Mucosa of gallbladder (tissue), 1 donor: ENCODE measurements around the gene MINDY3. TPM values are rescaled to one million over a fixed set of nuclear protein-coding genes. Genes with fewer than 3 reads are reported as not detected.
"Not testable (repeated sequence)": the region's sequence is repeated elsewhere in the genome, so short reads cannot be mapped to it uniquely, and the experiment has no call there.

Source experiments
- DNase-seq: peaks from one replicate; pipeline ENCODE4 v3.0.0-alpha.2; 2020; ENCODE audit warnings: low spot score
- total RNA-seq: library from RNA; stranded (reverse); gene quantifications from one replicate; pipeline ENCODE4 v1.2.1, GENCODE V29; 2021
- donor health status: DM: no; HTN: no; CAD: no.

The MINDY3 gene
- 20.4 TPM for total RNA-seq

DNA sequence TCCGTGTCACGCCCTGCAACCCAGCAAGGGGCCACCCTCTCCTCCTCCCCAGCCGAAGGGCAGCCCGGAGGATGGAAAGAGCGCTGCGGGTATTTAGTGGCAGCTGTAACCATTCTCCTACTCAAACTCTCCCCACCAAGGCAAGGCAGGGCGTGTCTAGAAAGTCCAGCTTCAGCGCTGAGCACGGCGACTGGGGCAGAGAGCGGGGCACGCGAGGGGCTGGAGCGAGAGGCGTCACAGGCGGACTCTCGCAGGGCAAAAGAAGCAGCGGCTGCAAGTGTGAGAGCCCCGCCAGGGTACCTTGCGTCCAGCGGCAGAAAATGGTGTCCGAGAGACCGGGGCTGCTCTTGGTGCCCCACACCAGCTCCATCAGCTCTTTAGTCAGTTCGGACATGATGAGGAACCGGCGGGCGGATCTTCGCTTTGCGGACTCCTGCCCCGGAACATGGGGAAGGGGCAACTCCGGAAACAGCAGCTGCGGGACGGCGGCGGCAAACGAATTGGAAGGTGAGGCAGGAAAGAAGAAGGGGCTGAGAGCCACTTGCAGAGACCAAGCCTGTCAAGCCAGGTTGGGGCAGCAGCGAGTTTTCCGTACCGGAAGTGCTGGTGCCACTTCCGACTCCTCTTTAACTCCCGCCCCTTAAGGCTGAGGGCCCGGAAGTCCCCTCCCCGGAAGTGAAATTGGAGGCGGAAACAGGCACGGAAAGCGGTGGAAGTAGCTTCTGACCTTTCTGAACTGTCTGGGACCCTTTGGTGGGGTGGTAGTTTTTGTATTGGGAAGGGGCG lies at the start of gene MINDY3:
Gene MINDY3 (minus strand): TSS at position 602 of the 786 bp plus-strand sequence. CDS start 208 bp downstream, at position 394.
- peak; percentile 80 for DNase-seq

GRCh38 chr10:15901889-15902288 lies 41.6 kb upstream of the MINDY3 start:
- no peak for DNase-seq

DNA sequence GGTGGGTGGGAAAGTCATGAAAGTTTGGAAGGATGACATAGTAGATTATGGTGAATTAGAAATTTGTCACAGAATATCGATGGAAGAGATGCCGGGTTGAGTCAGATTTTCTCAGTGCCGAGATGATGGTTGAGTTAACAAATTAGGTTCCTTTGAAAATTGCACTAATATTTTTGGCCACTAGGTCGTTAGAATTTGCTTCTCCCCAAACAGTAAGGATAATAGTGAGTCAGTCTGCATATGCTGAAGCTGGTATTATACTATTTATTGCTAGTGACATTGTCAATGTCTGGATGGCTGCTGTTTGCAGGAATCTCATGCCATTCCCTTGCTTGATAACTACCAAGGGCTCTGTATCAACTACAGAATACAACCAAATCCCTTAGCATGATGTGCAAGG lies 37.7 kb upstream of the MINDY3 start:
- DNase-seq: no peak

- DNase-seq: no peak
These were observed 37.0 kb upstream of the MINDY3 start for GRCh38 chr10:15897287-15897686.

DNA sequence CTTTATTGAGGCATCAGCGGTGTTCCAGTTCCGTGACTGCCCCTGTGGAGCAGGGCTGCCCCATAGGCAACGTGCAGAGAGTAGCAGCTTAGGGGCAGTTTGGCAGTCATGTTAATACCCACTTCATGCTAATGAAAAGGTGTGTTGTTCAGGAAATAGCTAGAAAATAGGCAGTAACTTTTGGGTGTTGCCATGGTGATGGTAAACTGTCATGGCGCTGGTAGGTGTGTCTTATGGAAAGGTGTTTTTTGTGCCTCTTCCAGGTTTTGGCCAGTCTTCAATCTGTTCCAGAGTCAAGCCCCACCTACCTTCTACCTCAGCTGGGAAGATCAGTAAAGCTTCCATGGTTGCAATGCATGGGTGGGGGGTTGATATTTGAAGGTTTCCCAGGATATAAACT lies 36.3 kb upstream of the MINDY3 start:
- no peak for DNase-seq

DNA sequence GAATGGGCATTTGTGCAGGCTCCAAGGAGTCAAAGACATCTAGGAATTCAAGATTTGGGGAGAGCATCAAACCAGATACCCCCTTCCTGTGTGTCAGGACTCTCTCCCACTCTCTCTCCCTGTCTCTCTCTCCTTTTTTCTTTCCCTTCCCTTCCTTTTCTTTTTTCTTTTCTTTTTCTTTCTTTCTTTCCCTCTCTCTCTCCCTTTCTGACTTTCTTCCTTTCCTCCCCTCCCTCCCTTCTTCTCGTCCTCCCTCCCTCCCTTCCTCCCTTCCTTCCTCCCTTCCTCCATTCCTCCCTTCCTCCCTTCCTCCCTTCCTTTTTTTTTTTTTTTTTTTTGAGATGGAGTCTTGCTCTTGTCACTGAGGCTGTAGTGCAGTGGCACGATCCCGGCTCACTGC lies 24.1 kb upstream of the MINDY3 start:
- no peak for DNase-seq

DNA sequence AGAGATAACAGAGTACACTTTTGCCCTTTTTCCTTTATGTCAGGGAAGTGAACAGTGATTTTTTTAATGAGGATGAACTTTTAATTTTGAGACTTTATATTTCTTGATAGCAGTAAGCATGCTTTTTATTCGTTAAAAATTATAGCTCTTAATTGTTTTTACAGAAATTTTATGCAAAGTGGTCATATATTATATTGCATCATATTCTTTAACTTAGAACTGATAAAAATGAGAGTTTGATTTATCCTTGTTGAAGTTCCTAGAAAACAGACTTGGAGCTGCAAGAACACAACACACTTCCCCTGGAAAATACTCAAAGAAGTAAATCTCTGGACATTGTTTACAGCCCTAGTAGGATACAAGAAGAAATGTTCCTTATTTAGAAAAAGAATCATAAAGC lies 21.2 kb upstream of the MINDY3 start:
- no peak for DNase-seq

DNA sequence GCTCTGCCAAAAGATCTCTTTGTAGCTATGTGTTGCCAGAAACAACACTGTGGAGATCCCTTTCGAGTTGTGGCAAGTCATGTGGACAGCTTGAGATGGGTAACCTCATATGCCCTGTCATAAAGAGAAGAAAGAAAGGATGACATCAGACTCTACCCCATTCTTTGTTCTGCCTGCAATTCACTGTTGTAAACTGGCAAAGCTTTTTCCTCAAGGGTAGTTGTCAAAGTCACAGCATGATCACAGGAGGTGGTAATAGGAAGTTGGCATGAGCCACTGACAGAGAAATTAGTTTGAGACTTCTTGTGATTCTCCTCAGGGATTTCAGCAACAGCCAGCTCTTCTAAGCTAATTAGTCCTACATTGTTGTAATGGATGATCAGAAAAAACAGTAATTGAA lies 19.4 kb upstream of the MINDY3 start:
- no peak for DNase-seq

GRCh38 chr10:15879058-15879457 lies 18.8 kb upstream of the MINDY3 start:
- no peak for DNase-seq

DNA sequence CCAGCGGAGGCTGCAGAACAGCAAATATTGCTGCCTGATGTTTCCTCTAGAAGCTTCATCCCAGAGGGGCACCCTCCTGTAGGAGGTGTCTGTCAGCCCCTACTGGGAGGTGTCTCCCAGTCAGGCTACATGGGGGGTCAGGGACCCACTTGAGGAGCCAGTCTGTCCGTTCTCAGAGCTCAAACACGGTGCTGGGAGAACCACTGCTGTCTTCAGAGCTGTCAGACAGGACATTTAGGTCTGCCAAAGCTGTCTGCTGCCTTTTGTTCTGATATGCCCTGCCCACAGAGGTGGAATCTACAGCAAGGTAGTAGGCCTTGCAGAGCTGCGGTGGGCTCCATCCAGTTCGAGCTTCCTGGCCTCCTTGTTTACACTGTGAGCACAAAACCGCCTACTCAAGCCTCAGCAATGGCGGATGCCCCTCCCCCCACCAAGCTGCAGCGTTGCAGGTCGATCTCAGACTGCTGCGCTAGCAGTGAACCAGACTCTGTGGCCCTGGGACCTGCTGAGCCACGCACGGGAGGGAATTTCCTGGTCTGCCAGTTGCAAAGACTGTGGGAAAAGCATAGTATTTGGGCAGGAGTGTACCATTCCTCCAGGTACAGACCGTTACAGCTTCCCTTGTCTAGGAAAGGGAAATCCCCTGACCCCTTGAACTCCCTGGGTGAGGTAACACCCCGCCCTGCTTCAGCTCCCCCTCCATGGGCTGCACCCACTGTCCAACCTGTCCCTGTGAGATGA lies 17.7 kb upstream of the MINDY3 start:
- DNase-seq: no peak

GRCh38 chr10:15876274-15876673 lies 16.0 kb upstream of the MINDY3 start:
- DNase-seq: not testable (repeated sequence)

- not testable (repeated sequence) for DNase-seq
These were observed 12.3 kb upstream of the MINDY3 start for GRCh38 chr10:15872645-15873044.

DNA sequence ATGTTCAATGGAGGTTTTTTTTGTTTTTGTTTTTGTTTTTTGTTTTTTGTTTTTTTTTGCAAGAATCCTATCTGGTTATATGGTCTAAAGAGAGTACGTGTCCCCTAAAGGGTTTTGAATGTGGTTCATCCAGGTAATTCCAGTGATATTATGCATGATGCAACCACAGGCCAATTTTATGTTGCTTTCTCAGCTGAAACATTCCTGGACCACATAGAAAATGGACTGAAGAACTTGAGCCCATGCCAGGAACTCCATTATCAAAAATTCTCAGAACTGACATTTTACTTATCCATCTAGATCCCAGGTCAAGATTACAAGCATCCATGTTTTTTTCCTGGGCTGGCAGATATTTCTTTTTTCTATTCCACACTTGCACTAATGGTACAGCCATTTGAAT lies 11.5 kb upstream of the MINDY3 start:
- no peak for DNase-seq

DNA sequence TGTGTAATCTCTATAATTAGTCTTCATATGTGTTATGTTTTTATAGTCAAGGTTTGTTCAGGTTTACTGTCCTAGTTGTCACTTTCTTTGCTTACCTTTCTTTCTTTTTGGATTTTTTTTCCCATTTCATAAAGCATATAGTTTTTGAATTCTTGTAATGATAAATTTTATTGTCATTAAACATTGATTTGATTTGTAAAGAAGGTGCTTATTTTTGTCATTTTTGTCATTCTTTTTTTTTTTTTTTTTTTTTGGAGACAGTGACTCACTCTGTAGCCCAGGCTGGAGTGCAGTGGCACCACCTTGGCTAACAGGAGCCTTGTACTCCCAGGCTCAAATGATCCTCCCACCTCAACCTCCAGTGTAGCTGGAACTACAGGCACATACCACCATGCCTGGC lies 9.6 kb upstream of the MINDY3 start:
- no peak for DNase-seq

DNA sequence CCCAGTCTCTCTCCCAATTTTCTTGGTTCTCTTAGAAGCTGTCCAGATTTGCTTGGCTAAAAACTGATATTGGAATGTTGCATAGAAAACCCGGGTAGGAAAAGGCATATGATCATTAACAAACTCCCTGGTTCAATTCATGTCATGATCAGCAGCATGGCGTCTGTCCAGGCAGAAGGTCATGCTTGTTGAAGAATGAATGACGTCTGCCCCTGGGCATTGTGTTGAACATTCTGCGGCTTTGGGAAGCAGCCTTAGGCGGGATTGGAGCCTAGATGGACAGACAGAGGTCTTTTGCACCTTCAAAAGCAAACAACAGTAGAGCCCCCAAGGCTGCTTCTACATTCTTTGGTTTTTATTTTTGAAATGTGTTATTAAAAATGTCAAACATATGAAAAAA lies 7.7 kb upstream of the MINDY3 start:
- no peak for DNase-seq

GRCh38 chr10:15865304-15865703 lies 5.0 kb upstream of the MINDY3 start:
- no peak for DNase-seq

DNA sequence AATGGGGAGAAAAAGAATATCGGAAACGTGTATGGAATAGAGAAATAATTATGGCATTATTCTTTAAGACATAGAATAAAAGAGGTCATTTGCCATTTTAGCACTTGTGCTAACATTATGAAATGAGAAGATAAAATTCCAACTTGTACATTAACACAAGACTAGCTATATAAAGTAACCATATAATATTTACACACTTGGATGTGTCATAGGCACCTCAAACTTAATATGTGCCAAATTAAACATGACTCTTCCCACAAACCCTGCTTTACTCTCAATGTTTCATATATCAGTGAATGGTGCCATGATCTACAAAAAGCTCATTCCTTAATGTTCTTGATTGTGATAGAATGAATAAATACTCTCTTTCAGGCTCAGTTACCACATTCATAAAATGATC lies 4.1 kb upstream of the MINDY3 start:
- no peak for DNase-seq

GRCh38 chr10:15863733-15864132 lies 3.4 kb upstream of the MINDY3 start:
- DNase-seq: no peak

GRCh38 chr10:15863323-15863722 lies 3.0 kb upstream of the MINDY3 start:
- DNase-seq: no peak

- no peak for DNase-seq
These were observed 440 bp upstream of the MINDY3 start for GRCh38 chr10:15860692-15861201.

GRCh38 chr10:15859509-15859905 lies 800 bp downstream of the MINDY3 start:
- DNase-seq: no peak

- no peak for DNase-seq
These were observed 1.4 kb downstream of the MINDY3 start for GRCh38 chr10:15858861-15859281.

DNA sequence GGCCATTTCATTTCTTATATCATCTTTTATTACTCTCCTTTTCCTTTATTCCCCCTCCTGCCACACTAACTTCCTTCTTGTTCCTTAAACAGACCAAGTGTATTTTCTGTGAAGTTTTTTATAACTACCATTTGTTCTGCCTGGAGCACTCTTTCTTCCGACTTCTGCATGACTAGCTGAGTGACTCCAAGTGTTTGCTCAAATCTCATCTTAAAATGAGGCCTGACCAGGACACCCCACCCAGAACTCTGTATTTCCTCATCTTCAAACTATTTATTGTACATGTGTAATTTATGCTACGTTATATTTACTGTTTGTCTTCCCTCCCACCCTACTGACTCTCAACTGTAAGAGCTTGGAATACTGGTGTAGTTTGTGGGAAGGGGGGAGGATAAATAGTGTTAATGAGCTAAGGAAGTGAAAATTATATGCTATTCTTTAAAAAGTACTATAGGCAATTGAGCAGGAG lies 3.2 kb downstream of the MINDY3 start:
- DNase-seq: no peak
